ENCODE measurements around the gene NIT1.

DNA sequence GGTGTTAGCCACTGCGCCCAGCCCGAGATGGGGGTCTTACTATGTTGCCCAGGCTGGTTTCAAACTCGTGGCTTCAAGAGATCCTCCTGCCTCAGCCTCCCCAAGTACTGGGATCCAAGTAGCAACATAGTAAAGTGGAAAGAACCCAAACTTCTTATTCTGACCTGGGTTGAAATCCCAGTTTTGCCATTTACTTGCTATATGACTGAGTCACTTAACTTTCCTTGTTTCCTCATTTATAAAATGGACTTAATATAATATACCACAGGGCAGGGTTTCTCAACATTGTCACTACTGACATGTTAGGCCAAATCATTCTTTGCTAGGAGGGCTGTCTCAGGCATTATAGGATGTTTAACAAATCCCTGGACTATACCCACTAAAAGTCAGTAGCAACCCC lies 6.8 kb upstream of the NIT1 start:
- TF ChIP-seq, protein P1, sequence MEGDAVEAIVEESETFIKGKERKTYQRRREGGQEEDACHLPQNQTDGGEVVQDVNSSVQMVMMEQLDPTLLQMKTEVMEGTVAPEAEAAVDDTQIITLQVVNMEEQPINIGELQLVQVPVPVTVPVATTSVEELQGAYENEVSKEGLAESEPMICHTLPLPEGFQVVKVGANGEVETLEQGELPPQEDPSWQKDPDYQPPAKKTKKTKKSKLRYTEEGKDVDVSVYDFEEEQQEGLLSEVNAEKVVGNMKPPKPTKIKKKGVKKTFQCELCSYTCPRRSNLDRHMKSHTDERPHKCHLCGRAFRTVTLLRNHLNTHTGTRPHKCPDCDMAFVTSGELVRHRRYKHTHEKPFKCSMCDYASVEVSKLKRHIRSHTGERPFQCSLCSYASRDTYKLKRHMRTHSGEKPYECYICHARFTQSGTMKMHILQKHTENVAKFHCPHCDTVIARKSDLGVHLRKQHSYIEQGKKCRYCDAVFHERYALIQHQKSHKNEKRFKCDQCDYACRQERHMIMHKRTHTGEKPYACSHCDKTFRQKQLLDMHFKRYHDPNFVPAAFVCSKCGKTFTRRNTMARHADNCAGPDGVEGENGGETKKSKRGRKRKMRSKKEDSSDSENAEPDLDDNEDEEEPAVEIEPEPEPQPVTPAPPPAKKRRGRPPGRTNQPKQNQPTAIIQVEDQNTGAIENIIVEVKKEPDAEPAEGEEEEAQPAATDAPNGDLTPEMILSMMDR (conservative IDR thresholded peaks at IDR 0.05), result no peak
- TF ChIP-seq EZH2 (IDR thresholded peaks at IDR 0.05; ENCODE audit: low read depth), result no peak

Data from PC-9 (cell line).